HEK293 (cell line): Measurements from ENCODE around the gene NCAPG.

ENCODE experiments used
- CTCF ChIA-PET: fragments of 350-600 bp; formaldehyde crosslinking; extraction: SDS; loops from one replicate; lab custom pipeline; 2021; ENCODE audit warnings: antibody characterized with exemption; lab: Yijun Ruan, JAX
- POLR2A ChIA-PET: fragments of 300-600 bp; formaldehyde crosslinking; extraction: SDS; loops from one replicate; lab custom pipeline; 2020; ENCODE audit warnings: antibody characterized with exemption, inconsistent platforms; lab: Yijun Ruan, JAX
- H3K27ac ChIP-seq: fragments of 200-500 bp; sonication (Bioruptor generic); 2 replicates; pipeline ENCODE4 v1.5.1; 2014; ENCODE audit warnings: low read depth, low read length, control low read depth, inconsistent platforms; ENCODE audit errors: extremely low read depth
- H3K36me3 ChIP-seq, 2 experiments: fragments of 200-500 bp in 1 of 2; sonication (Bioruptor generic) in 1 of 2; 1 replicate in 1 of 2; 2 replicates in 1 of 2; pipeline ENCODE4 v1.5.1; 2014 to 2017; ENCODE audit warnings: inconsistent platforms in 2 of 2, low read length in 2 of 2; ENCODE audit not compliant: control insufficient read depth in 2 of 2, insufficient read depth in 1 of 2
- H3K4me1 ChIP-seq: fragments of 200-500 bp; sonication (Bioruptor generic); 2 replicates; pipeline ENCODE4 v1.5.1; 2014; ENCODE audit warnings: mild to moderate bottlenecking, low read length, inconsistent platforms; ENCODE audit not compliant: control insufficient read depth, insufficient read depth
- H3K4me3 ChIP-seq: 2 replicates; pipeline ENCODE4 v1.5.1; 2011; ENCODE audit warnings: low read depth, mild to moderate bottlenecking, control low read depth, low read length, moderate library complexity
- H3K9me3 ChIP-seq: fragments of 200-500 bp; sonication (Bioruptor generic); 2 replicates; pipeline ENCODE4 v1.5.1; 2014; ENCODE audit warnings: low read depth, low read length, inconsistent platforms; ENCODE audit not compliant: control insufficient read depth, insufficient read depth
- BCL11B ChIP-seq: fragments of 450-650 bp; formaldehyde crosslinking; IDR thresholded peaks from 2 replicates; pipeline ENCODE4 v1.5.1; 2016; ENCODE audit warnings: low read depth, missing biosample characterization, missing genetic modification characterization
- KLF16 ChIP-seq: fragments of 450-650 bp; formaldehyde crosslinking; IDR thresholded peaks from 2 replicates; pipeline ENCODE4 v1.5.1; 2017; ENCODE audit warnings: missing biosample characterization, missing genetic modification characterization
- KLF7 ChIP-seq: fragments of 450-650 bp; formaldehyde crosslinking; IDR thresholded peaks from 2 replicates; pipeline ENCODE4 v1.5.1; 2016; ENCODE audit warnings: missing biosample characterization, missing genetic modification characterization, borderline replicate concordance
- MYNN ChIP-seq: fragments of 450-650 bp; formaldehyde crosslinking; IDR thresholded peaks from 2 replicates; pipeline ENCODE4 v1.5.1; 2016; ENCODE audit warnings: missing biosample characterization, missing genetic modification characterization, borderline replicate concordance
- PRDM2 ChIP-seq: fragments of 450-650 bp; formaldehyde crosslinking; IDR thresholded peaks from 2 replicates; pipeline ENCODE4 v1.5.1; 2016; ENCODE audit warnings: missing biosample characterization, missing genetic modification characterization, borderline replicate concordance
- TCF7L2 ChIP-seq: IDR thresholded peaks from 2 replicates; pipeline ENCODE4 v1.6.1; 2011; ENCODE audit warnings: low read depth, mild to moderate bottlenecking, inconsistent platforms, low read length, moderate library complexity, borderline replicate concordance
- ZBTB1 ChIP-seq: fragments of 450-650 bp; formaldehyde crosslinking; IDR thresholded peaks from 2 replicates; pipeline ENCODE4 v1.5.1; 2016; ENCODE audit warnings: missing biosample characterization, missing genetic modification characterization
- ZNF16 ChIP-seq: fragments of 450-650 bp; formaldehyde crosslinking; IDR thresholded peaks from 2 replicates; pipeline ENCODE4 v1.5.1; 2016; ENCODE audit warnings: low read depth, missing biosample characterization, missing genetic modification characterization
- ZNF169 ChIP-seq: fragments of 450-650 bp; formaldehyde crosslinking; IDR thresholded peaks from 2 replicates; pipeline ENCODE4 v1.5.1; 2016; ENCODE audit warnings: missing biosample characterization, missing genetic modification characterization
- ZNF23 ChIP-seq: fragments of 450-650 bp; formaldehyde crosslinking; IDR thresholded peaks from 2 replicates; pipeline ENCODE4 v1.5.1; 2016; ENCODE audit warnings: missing biosample characterization, missing genetic modification characterization, borderline replicate concordance
- ZNF530 ChIP-seq: fragments of 450-650 bp; formaldehyde crosslinking; IDR thresholded peaks from 2 replicates; pipeline ENCODE4 v1.5.1; 2016; ENCODE audit warnings: low read depth, missing biosample characterization, missing genetic modification characterization
- ZNF548 ChIP-seq: fragments of 450-650 bp; formaldehyde crosslinking; IDR thresholded peaks from 2 replicates; pipeline ENCODE4 v1.5.1; 2016; ENCODE audit warnings: missing biosample characterization, missing genetic modification characterization
- ZNF555 ChIP-seq: fragments of 450-650 bp; formaldehyde crosslinking; conservative IDR thresholded peaks from 2 replicates; pipeline ENCODE4 v1.5.1; 2017; ENCODE audit warnings: missing biosample characterization, mild to moderate bottlenecking, missing genetic modification characterization, inconsistent platforms
- ZNF561 ChIP-seq: fragments of 450-650 bp; IDR thresholded peaks from 2 replicates; pipeline ENCODE4 v1.5.1; 2018; ENCODE audit warnings: missing biosample characterization, missing genetic modification characterization, borderline replicate concordance
- ZNF664 ChIP-seq: fragments of 450-650 bp; formaldehyde crosslinking; IDR thresholded peaks from 2 replicates; pipeline ENCODE4 v1.5.1; 2016; ENCODE audit warnings: missing biosample characterization, missing genetic modification characterization
- ZNF830 ChIP-seq: fragments of 450-650 bp; IDR thresholded peaks from 2 replicates; pipeline ENCODE4 v1.5.0; 2018; ENCODE audit warnings: missing biosample characterization, missing genetic modification characterization, low read depth, mild to moderate bottlenecking, moderate library complexity
- ZNF837 ChIP-seq: fragments of 450-650 bp; formaldehyde crosslinking; IDR thresholded peaks from 2 replicates; pipeline ENCODE4 v1.5.1; 2016; ENCODE audit warnings: missing biosample characterization, missing genetic modification characterization
- ZSCAN23 ChIP-seq: fragments of 450-650 bp; formaldehyde crosslinking; IDR thresholded peaks from 2 replicates; pipeline ENCODE4 v1.5.1; 2016; ENCODE audit warnings: missing biosample characterization, missing genetic modification characterization
- ZSCAN4 ChIP-seq: fragments of 450-650 bp; formaldehyde crosslinking; IDR thresholded peaks from 2 replicates; pipeline ENCODE4 v1.5.1; 2017; ENCODE audit warnings: missing biosample characterization, missing genetic modification characterization
- TF ChIP-seq, protein P1 (sequence below): fragments of 450-650 bp; formaldehyde crosslinking; IDR thresholded peaks from 2 replicates; pipeline ENCODE4 v1.5.1; 2016; ENCODE audit warnings: missing biosample characterization, missing genetic modification characterization

Gene NCAPG

GRCh38 chr4:17761062-17761461 lies 49.7 kb upstream of the NCAPG start:
- Histone ChIP-seq H3K27ac (no peak overlapping the region), H3K36me3 (no peaks in the 10 kb centered on the region), H3K9me3 (no peaks in the 10 kb centered on the region), H3K4me3 (no peak overlapping the region), H3K4me1 (no peaks in the 10 kb centered on the region)
- ChIA-PET CTCF (no interaction called here), POLR2A (no interaction called here)
- TF ChIP-seq ZNF16 (tag by site-specific recombination) (no peak), ZNF664 (tag by site-specific recombination) (no peak), KLF7 (no peak)

DNA sequence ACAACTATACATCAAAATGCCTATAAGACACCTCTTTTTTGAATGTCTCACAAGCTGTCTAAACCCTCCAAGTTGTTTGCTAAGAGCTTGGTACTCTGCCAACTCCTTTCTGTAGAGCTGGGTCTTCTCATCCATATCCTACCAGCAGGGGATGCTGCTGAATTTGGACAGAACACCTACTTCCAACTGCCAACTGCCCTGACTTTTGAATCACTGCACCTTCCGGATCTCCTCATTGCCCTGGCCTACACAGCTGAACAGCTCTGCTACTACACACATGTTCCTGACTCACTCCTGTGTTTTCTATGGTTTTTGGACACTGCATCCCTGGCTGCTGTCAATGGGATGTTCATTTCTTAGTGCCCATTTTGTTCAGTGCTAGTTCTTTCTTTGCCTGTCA lies 48.1 kb upstream of the NCAPG start:
- Histone ChIP-seq H3K9me3 (no peaks in the 10 kb centered on the region), H3K4me3 (no peak overlapping the region), H3K4me1 (no peaks in the 10 kb centered on the region), H3K27ac (no peak overlapping the region), H3K36me3 (no peaks in the 10 kb centered on the region)
- CTCF ChIA-PET: interaction anchor here (0.9 kb wide), 1 partner anchor 35 kb away, joined by 3 read pairs; no protein-coding TSS in a partner anchor
- POLR2A ChIA-PET: no interaction called here
- TF ChIP-seq, protein P1, sequence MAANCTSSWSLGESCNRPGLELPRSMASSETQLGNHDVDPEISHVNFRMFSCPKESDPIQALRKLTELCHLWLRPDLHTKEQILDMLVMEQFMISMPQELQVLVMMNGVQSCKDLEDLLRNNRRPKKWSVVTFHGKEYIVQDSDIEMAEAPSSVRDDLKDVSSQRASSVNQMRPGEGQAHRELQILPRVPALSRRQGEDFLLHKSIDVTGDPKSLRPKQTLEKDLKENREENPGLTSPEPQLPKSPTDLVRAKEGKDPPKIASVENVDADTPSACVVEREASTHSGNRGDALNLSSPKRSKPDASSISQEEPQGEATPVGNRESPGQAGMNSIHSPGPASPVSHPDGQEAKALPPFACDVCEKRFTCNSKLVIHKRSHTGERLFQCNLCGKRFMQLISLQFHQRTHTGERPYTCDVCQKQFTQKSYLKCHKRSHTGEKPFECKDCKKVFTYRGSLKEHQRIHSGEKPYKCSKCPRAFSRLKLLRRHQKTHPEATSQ (tag by site-specific recombination): no peak
- TF ChIP-seq ZSCAN23 (tag by site-specific recombination) (no peak), ZNF530 (tag by site-specific recombination) (no peak), BCL11B (tag by site-specific recombination) (no peak), ZNF169 (tag by site-specific recombination) (no peak), ZNF23 (no peak)

GRCh38 chr4:17763416-17763815 lies 47.4 kb upstream of the NCAPG start:
- ChIA-PET CTCF (no interaction called here), POLR2A (no interaction called here)
- TF ChIP-seq MYNN (tag by site-specific recombination): no peak
- Histone ChIP-seq H3K4me1 (no peaks in the 10 kb centered on the region), H3K27ac (no peak overlapping the region), H3K4me3 (no peak overlapping the region), H3K9me3 (no peaks in the 10 kb centered on the region), H3K36me3 (no peaks in the 10 kb centered on the region)

GRCh38 chr4:17763931-17764330 lies 46.8 kb upstream of the NCAPG start:
- Histone ChIP-seq H3K4me3 (no peak overlapping the region), H3K36me3 (no peaks in the 10 kb centered on the region), H3K4me1 (no peaks in the 10 kb centered on the region), H3K9me3 (no peaks in the 10 kb centered on the region), H3K27ac (no peak overlapping the region)
- ChIA-PET POLR2A (no interaction called here), CTCF (no interaction called here)
- TF ChIP-seq ZBTB1 (tag by site-specific recombination) (no peak), ZNF548 (tag by site-specific recombination) (no peak), ZSCAN4 (tag by site-specific recombination) (no peak), ZNF837 (tag by site-specific recombination) (no peak), TCF7L2 (no peak), PRDM2 (tag by site-specific recombination) (no peak), KLF16 (tag by site-specific recombination) (no peak), ZNF830 (tag by site-specific recombination) (no peak), ZNF555 (tag by site-specific recombination) (no peak), ZNF561 (no peak)
